SHP77 (cell line): ENCODE results near the gene CBLIF.
"Not testable (repeated sequence)": the region's sequence is repeated elsewhere in the genome, so short reads cannot be mapped to it uniquely, and the experiment has no call there.

Source experiments
- DNase-seq, 2 experiments: peaks; one replicate each; lab custom pipeline; 2025; lab: John Stamatoyannopoulos, UW

The CBLIF gene

GRCh38 chr11:59794417-59794816, 50.9 kb downstream of the CBLIF start:
- DNase-seq: no peak

- DNase-seq: no peak
Measured at GRCh38 chr11:59792507-59792906, 52.8 kb downstream of the CBLIF start.

GRCh38 chr11:59791639-59792038, 53.7 kb downstream of the CBLIF start:
- DNase-seq: no peak

GRCh38 chr11:59787816-59788215, 57.5 kb downstream of the CBLIF start:
- no peak for DNase-seq

- no peak for DNase-seq
Measured at GRCh38 chr11:59787255-59787588, 58.1 kb downstream of the CBLIF start.

- DNase-seq: no peak
Measured at GRCh38 chr11:59785818-59786217, 59.5 kb downstream of the CBLIF start.

- DNase-seq: not testable (repeated sequence)
Measured at GRCh38 chr11:59784441-59784840, 60.9 kb downstream of the CBLIF start.

GRCh38 chr11:59783632-59784090, 61.6 kb downstream of the CBLIF start:
- no peak for DNase-seq

- no peak for DNase-seq
Measured at GRCh38 chr11:59782080-59782479, 63.2 kb downstream of the CBLIF start.

GRCh38 chr11:59779487-59779886, 65.8 kb downstream of the CBLIF start:
- no peak for DNase-seq
